Mesenchymal stem cell (in vitro differentiated cells and primary cell): ENCODE data around the gene MSGN1.
A peak's percentile ranks its signal among the peaks of the same experiment; 100 is the strongest.

Source experiments
- DNase-seq: peaks from one replicate; pipeline ENCODE4 v3.0.0-alpha.2; 2013
- H2AFZ ChIP-seq: one replicate; pipeline ENCODE4 v1.6.1; 2013; ENCODE audit warnings: low read depth, mild to moderate bottlenecking, control low read depth, inconsistent platforms, low read length, moderate library complexity
- H2AK5ac ChIP-seq: 2 replicates; pipeline ENCODE4 v1.6.1; 2013; ENCODE audit warnings: low read length, moderate library complexity, mild to moderate bottlenecking, inconsistent platforms; ENCODE audit not compliant: severe bottlenecking
- H2BK120ac ChIP-seq: one replicate; pipeline ENCODE4 v1.6.1; 2013; ENCODE audit warnings: low read depth, mild to moderate bottlenecking, inconsistent platforms, low read length, moderate library complexity
- H2BK12ac ChIP-seq, 2 experiments: one replicate each; pipeline ENCODE4 v1.6.1; 2013; ENCODE audit warnings: inconsistent platforms in 2 of 2, low read length in 2 of 2, mild to moderate bottlenecking in 2 of 2, moderate library complexity in 2 of 2, control low read depth in 1 of 2
- H2BK15ac ChIP-seq: one replicate; pipeline ENCODE4 v1.6.1; 2013; ENCODE audit warnings: mild to moderate bottlenecking, low read depth, inconsistent platforms; ENCODE audit not compliant: poor library complexity, severe bottlenecking
- H2BK5ac ChIP-seq: 2 replicates; pipeline ENCODE4 v1.6.1; 2013; ENCODE audit warnings: low read depth, mild to moderate bottlenecking, low read length, control low read depth, inconsistent platforms; ENCODE audit not compliant: poor library complexity, severe bottlenecking
- H3K14ac ChIP-seq, 2 experiments: one replicate each; pipeline ENCODE4 v1.6.1; 2013; ENCODE audit warnings: inconsistent platforms in 2 of 2, low read length in 2 of 2, control low read depth in 1 of 2, mild to moderate bottlenecking in 1 of 2, moderate library complexity in 1 of 2
- H3K18ac ChIP-seq, 2 experiments: one replicate each; pipeline ENCODE4 v1.6.1; 2013; ENCODE audit warnings: inconsistent platforms in 2 of 2, low read length in 2 of 2, control low read depth in 1 of 2, low read depth in 1 of 2, mild to moderate bottlenecking in 1 of 2
- H3K23ac ChIP-seq, 2 experiments: one replicate each; pipeline ENCODE4 v1.6.1; 2013; ENCODE audit warnings: inconsistent platforms in 2 of 2, low read length in 2 of 2, mild to moderate bottlenecking in 2 of 2, moderate library complexity in 2 of 2, control low read depth in 1 of 2
- H3K27ac ChIP-seq: 2 replicates; pipeline ENCODE4 v1.5.1; 2013; ENCODE audit warnings: mild to moderate bottlenecking, moderate library complexity, low read length, control low read depth, inconsistent platforms; ENCODE audit not compliant: poor library complexity, severe bottlenecking
- H3K27me3 ChIP-seq, 2 experiments: 2 replicates each; pipeline versions ENCODE4 v1.6.1 to v1.7.0; 2013; ENCODE audit warnings: low read length in 2 of 2, mild to moderate bottlenecking in 2 of 2, moderate library complexity in 2 of 2, control low read depth in 1 of 2, inconsistent platforms in 1 of 2; ENCODE audit not compliant: control insufficient read depth in 1 of 2, insufficient read depth in 1 of 2
- H3K36me3 ChIP-seq, 2 experiments: 2 replicates each; pipeline versions ENCODE4 v1.6.1 to v1.7.0; 2013; ENCODE audit warnings: low read length in 2 of 2, control low read depth in 1 of 2, inconsistent platforms in 1 of 2, low read depth in 1 of 2, mild to moderate bottlenecking in 1 of 2; ENCODE audit not compliant: insufficient read depth in 2 of 2, control insufficient read depth in 1 of 2
- H3K4ac ChIP-seq, 2 experiments: one replicate each; pipeline ENCODE4 v1.6.1; 2013; ENCODE audit warnings: inconsistent platforms in 2 of 2, low read length in 2 of 2, mild to moderate bottlenecking in 2 of 2, moderate library complexity in 2 of 2, control low read depth in 1 of 2, low read depth in 1 of 2
- H3K4me1 ChIP-seq: 2 replicates; pipeline ENCODE4 v1.6.1; 2013; ENCODE audit warnings: low read depth, low read length, control low read depth; ENCODE audit not compliant: control insufficient read depth, insufficient read depth
- H3K4me2 ChIP-seq: 2 replicates; pipeline ENCODE4 v1.6.1; 2013; ENCODE audit warnings: low read length, mild to moderate bottlenecking, inconsistent platforms; ENCODE audit not compliant: poor library complexity, severe bottlenecking
- H3K4me3 ChIP-seq, 2 experiments: 2 replicates each; pipeline versions ENCODE4 v1.5.1 to v1.7.0; 2013; ENCODE audit warnings: low read length in 2 of 2, mild to moderate bottlenecking in 2 of 2, control low read depth in 1 of 2, low read depth in 1 of 2; ENCODE audit not compliant: insufficient read depth in 1 of 2
- H3K79me1 ChIP-seq: replicated peaks from 2 replicates; pipeline ENCODE4 v1.6.1; 2013; ENCODE audit warnings: mild to moderate bottlenecking, control low read depth, low read length, inconsistent platforms; ENCODE audit not compliant: poor library complexity, severe bottlenecking
- H3K9ac ChIP-seq: 2 replicates; pipeline ENCODE4 v1.7.0; 2013; ENCODE audit warnings: mild to moderate bottlenecking, low read length, moderate library complexity
- H3K9me3 ChIP-seq: 2 replicates; pipeline ENCODE4 v1.7.0; 2013; ENCODE audit warnings: mild to moderate bottlenecking, low read length; ENCODE audit not compliant: control insufficient read depth
- H4K8ac ChIP-seq: one replicate; pipeline ENCODE4 v1.6.1; 2013; ENCODE audit warnings: inconsistent platforms, mild to moderate bottlenecking, low read length, moderate library complexity
- H4K91ac ChIP-seq: one replicate; pipeline ENCODE4 v1.6.1; 2013; ENCODE audit warnings: mild to moderate bottlenecking, low read length, inconsistent platforms
- WGBS: methylation state at CpG from one replicate; pipeline ENCODE4 v1.1.7; 2013; ENCODE audit warnings: mixed read lengths; 5-methylcytosine and 5-hydroxymethylcytosine counted together

The MSGN1 gene

GRCh38 chr2:17864676-17865075 is 48.4 kb downstream of the MSGN1 start:
- Histone ChIP-seq H3K4me3 (no peak overlapping the region), H2BK12ac (no peak overlapping the region), H3K36me3 (no peaks in the 10 kb centered on the region), H2BK5ac (no peak overlapping the region), H4K91ac (no peak overlapping the region), H2AK5ac (no peak overlapping the region), H3K14ac (no peak overlapping the region), H3K4ac (no peak overlapping the region), H3K18ac (no peak overlapping the region), H3K27me3 (peaks cover 0 to 21% of the 10 kb centered on the region in 2 experiments), H4K8ac (no peak overlapping the region), H3K79me1 (no peaks in the 10 kb centered on the region), H3K9ac (no peak overlapping the region), H2AFZ (no peak overlapping the region), H3K4me2 (no peak overlapping the region), H3K4me1 (peaks cover 13% of the 10 kb centered on the region), H2BK15ac (no peak overlapping the region), H3K27ac (no peak overlapping the region), H3K9me3 (no peaks in the 10 kb centered on the region), H3K23ac (no peak overlapping the region), H2BK120ac (no peak overlapping the region)
- no CpG with 5 or more reads among the region's 1 CpG for WGBS
- peak; percentile 60 for DNase-seq

GRCh38 chr2:17867133-17867532 is 50.9 kb downstream of the MSGN1 start:
- Histone ChIP-seq H3K4me3 (no peak overlapping the region), H3K18ac (no peak overlapping the region), H3K14ac (no peak overlapping the region), H3K23ac (no peak overlapping the region), H3K27ac (no peak overlapping the region), H3K79me1 (no peaks in the 10 kb centered on the region), H4K8ac (no peak overlapping the region), H2AFZ (no peak overlapping the region), H3K4me1 (peaks cover 13% of the 10 kb centered on the region), H3K27me3 (peaks cover 0 to 14% of the 10 kb centered on the region in 2 experiments), H2BK15ac (no peak overlapping the region), H4K91ac (no peak overlapping the region), H2BK5ac (no peak overlapping the region), H3K9me3 (no peaks in the 10 kb centered on the region), H2BK12ac (no peak overlapping the region), H3K4me2 (no peak overlapping the region), H2BK120ac (no peak overlapping the region), H2AK5ac (peak overlapping the region; percentile 13), H3K36me3 (no peaks in the 10 kb centered on the region), H3K4ac (no peak overlapping the region), H3K9ac (no peak overlapping the region)
- DNase-seq, result no peak
- 50% methylated on average over 2 of the region's 2 CpGs for WGBS
